Dedifferentiated amniotic fluid mesenchymal stem cell (primary cell): ENCODE results near the gene PLGRKT.

Experiments used
- DNase-seq: peaks from one replicate; pipeline ENCODE4 v3.0.0-alpha.2; 2016; ENCODE audit errors: extremely low spot score

Gene PLGRKT

GRCh38 chr9:5310851-5311250 is 126.9 kb downstream of the PLGRKT start:
- DNase-seq = no peak
